ENCODE data around the gene XRCC1.
A peak's percentile ranks its signal among the peaks of the same experiment; 100 is the strongest.
"Not testable (repeated sequence)": the region's sequence is repeated elsewhere in the genome, so short reads cannot be mapped to it uniquely, and the experiment has no call there.

The XRCC1 gene

GRCh38 chr19:43560687-43561086 is 14.6 kb downstream of the XRCC1 start:
- DNase-seq (no peak), ATAC-seq (replicated peaks) (no peak)
- no peaks in the 10 kb centered on the region for H3K9me3 Mint-ChIP-seq
- H3K4me1 Mint-ChIP-seq (ENCODE audit: low read depth in 2 of 2): peaks cover 40 to 51% of the 10 kb centered on the region in 2 donors
- no peaks in the 10 kb centered on the region for H3K27me3 Mint-ChIP-seq
- peaks cover 40% of the 10 kb centered on the region for H3K36me3 Mint-ChIP-seq (ENCODE audit: insufficient read depth)
- H3K27ac Mint-ChIP-seq: peak overlapping the region; percentile 92 to 98
- no peak overlapping the region for H3K4me3 Mint-ChIP-seq

DNA sequence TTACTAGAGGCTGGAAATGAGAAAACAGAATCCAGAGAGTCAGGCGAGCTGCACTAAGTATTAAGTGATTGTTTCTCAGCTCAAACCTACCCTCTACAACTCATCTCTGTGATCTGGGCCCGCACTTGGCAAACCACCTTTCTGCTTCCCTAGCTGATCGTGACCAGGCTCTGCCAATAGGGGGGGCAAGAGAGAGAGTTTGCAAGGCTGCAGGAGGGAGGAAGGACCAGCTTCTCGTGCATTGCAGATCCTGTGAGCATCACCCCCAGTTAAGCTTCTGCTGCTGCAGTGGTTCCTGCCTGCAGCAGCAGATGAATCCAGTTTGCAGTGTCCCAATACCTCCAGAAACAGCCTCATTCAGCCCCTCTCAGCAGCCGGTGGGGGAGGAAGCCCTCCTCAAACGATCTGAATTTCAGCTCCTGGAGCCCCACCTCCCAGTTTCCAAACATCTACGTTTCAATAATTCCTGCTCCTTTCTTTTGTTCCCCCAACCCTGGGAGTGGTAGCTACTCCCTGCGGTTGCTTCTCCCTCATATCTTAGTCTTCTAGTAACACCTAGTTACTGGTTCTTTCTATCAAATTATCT is 20.0 kb downstream of the XRCC1 start:
- Mint-ChIP-seq H3K36me3 (ENCODE audit: insufficient read depth) (peaks cover 28% of the 10 kb centered on the region), H3K27ac (peak overlapping the region; percentile 73 to 83), H3K27me3 (no peaks in the 10 kb centered on the region), H3K4me3 (no peak overlapping the region), H3K9me3 (no peaks in the 10 kb centered on the region), H3K4me1 (ENCODE audit: low read depth in 2 of 2) (peaks cover 8 to 16% of the 10 kb centered on the region in 2 donors)
- peak; percentile 86 to 90 (median 90) for DNase-seq
- peak; percentile 100 for ATAC-seq (replicated peaks)

DNA sequence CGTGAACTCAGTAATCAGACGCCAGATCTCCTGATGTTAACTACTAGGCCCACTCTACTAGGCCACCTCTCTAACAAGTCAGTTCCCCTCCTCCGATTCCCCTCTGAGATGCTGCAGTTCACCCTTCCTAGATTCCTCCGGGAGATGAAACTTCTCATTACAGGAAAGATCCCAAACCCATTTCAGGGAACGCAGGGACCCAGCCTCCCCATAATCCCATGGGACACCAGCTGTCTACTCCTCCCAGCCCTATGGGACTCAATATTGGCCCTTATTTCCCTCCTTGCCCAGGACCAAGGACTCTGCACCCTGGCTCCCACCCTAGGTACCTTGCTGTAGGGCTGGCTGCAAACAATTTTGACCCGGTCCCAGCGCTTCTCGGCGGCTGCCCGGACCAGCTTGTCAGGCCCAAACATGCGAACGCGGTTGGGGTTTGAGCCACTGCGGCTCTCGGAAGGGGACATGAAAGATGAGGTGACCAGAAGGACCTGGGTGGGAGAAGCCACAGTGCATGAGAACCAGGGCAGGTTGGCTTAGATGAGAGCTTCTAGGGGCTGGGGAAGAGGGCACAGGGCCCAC is 20.9 kb downstream of the XRCC1 start:
- peak overlapping the region; percentile 73 for H3K27ac Mint-ChIP-seq
- no peaks in the 10 kb centered on the region for H3K9me3 Mint-ChIP-seq

DNA sequence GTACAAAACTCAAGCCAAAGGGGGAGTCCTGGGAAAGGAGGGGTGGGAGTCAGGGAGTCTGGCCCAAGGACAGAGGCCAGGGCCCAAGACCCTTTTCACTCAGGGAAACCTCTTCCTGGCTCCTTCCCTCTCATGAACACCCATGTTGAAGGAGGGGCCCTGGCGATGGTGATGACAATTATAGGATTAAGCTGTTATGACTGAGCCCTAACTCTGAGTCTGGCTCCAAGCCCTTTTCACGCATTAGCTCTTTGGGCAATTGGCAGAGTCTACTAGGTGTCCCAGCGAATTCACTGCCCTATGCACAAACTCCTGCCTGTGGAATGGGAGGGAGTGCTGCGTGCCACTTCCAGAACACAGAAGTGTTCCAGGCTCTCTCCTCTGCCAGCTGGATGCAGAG is 21.7 kb downstream of the XRCC1 start:
- H3K27ac Mint-ChIP-seq: peak overlapping the region in 1 of 2 donors; percentile 73
- no peak for DNase-seq
- H3K4me3 Mint-ChIP-seq: no peak overlapping the region
- peaks cover 8 to 14% of the 10 kb centered on the region in 2 donors for H3K4me1 Mint-ChIP-seq (ENCODE audit: low read depth in 2 of 2)
- no peak for ATAC-seq (replicated peaks)
- H3K36me3 Mint-ChIP-seq (ENCODE audit: insufficient read depth): peaks cover 29% of the 10 kb centered on the region
- H3K9me3 Mint-ChIP-seq: no peaks in the 10 kb centered on the region
- H3K27me3 Mint-ChIP-seq: no peaks in the 10 kb centered on the region

More for the DNA sequence above, 20.9 kb downstream of the XRCC1 start:
- no peaks in the 10 kb centered on the region for H3K27me3 Mint-ChIP-seq
- peaks cover 33% of the 10 kb centered on the region for H3K36me3 Mint-ChIP-seq (ENCODE audit: insufficient read depth)
- no peak for DNase-seq
- no peak overlapping the region for H3K4me3 Mint-ChIP-seq
- H3K4me1 Mint-ChIP-seq (ENCODE audit: low read depth in 2 of 2): peaks cover 8 to 14% of the 10 kb centered on the region in 2 donors
- no peak for ATAC-seq (replicated peaks)

DNA sequence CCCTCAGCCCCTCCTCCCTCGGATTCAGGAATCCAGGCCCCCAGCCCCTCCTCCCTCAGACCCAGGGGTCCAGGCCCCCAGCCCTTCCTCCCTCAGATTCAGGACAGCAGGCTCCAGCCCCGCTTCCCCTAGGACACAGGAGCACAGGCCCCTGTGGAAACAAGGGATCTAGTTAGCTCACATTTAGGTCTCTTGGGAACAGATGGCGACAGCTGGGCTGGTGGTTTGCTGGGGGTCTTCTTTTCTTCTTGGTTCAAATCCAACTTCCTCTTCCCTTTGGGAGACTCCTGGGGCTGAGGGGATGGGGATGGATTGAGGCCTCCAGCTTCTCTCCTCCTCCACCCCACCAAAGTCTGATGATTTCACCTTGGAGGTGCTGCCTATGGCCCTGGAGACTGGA is 22.7 kb downstream of the XRCC1 start:
- Mint-ChIP-seq H3K9me3 (no peaks in the 10 kb centered on the region), H3K36me3 (ENCODE audit: insufficient read depth) (peaks cover 29% of the 10 kb centered on the region), H3K4me3 (no peak overlapping the region), H3K27me3 (no peaks in the 10 kb centered on the region), H3K27ac (peak overlapping the region; percentile 73 to 75), H3K4me1 (ENCODE audit: low read depth in 2 of 2) (peaks cover 8 to 14% of the 10 kb centered on the region in 2 donors)
- no peak for DNase-seq
- ATAC-seq (replicated peaks): no peak

- H3K9me3 Mint-ChIP-seq: no peaks in the 10 kb centered on the region
- peaks cover 29% of the 10 kb centered on the region for H3K36me3 Mint-ChIP-seq (ENCODE audit: insufficient read depth)
Observed at GRCh38 chr19:43552198-43552450, 23.2 kb downstream of the XRCC1 start.

GRCh38 chr19:43551399-43552197 is 23.7 kb downstream of the XRCC1 start:
- no peak for DNase-seq
- ATAC-seq (replicated peaks): no peak
- Mint-ChIP-seq H3K27me3 (no peaks in the 10 kb centered on the region), H3K9me3 (no peaks in the 10 kb centered on the region), H3K4me1 (ENCODE audit: low read depth in 2 of 2) (peaks cover 8 to 14% of the 10 kb centered on the region in 2 donors), H3K4me3 (no peak overlapping the region), H3K27ac (peak overlapping the region; percentile 64 to 80), H3K36me3 (ENCODE audit: insufficient read depth) (peaks cover 26% of the 10 kb centered on the region)

More at GRCh38 chr19:43552198-43552450, 23.2 kb downstream of the XRCC1 start:
- Mint-ChIP-seq H3K4me3 (no peak overlapping the region), H3K27me3 (no peaks in the 10 kb centered on the region), H3K27ac (peak overlapping the region in 1 of 2 donors; percentile 80), H3K4me1 (ENCODE audit: low read depth in 2 of 2) (peaks cover 8 to 14% of the 10 kb centered on the region in 2 donors)
- ATAC-seq (replicated peaks): no peak
- no peak for DNase-seq

DNA sequence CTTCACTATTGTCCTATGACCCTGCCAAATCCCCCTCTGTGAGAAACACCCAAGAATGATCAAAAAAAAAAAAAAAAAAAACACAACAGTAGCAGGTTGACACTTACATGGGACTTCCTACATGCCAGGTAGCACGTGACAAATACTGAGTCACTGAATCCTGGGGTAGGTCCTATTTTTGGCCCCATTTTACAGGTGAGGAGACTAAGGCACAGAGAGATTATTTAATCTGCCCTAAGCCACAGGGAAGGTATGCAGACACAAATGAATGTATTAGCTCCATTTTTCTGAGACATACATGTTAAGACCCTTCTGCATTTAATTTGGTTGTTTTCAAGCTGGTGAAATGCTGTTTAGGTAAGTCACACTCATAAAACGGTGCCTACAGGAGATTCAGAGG is 26.6 kb downstream of the XRCC1 start:
- H3K27ac Mint-ChIP-seq: no peak overlapping the region

DNA sequence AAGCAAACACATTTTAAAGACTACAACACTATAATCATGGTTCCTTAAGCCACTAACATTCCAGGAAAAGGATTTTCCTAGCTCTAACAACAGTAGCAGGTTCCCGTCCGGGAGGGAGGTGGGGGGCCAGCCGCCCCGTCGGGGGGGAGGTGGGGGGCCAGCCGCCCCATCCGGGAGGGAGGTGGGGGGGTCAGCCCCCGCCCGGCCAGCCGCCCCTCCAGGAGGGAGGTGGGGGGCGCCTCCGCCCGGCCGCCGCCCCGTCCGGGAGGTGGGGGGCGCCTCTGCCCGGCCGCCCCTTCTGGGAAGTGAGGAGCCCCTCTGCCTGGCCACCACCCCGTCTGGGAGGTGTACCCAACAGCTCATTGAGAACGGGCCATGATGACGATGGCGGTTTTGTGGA is 27.4 kb downstream of the XRCC1 start:
- peaks cover 25% of the 10 kb centered on the region for H3K36me3 Mint-ChIP-seq (ENCODE audit: insufficient read depth)

More for the DNA sequence above, 26.6 kb downstream of the XRCC1 start:
- Mint-ChIP-seq H3K4me3 (no peak overlapping the region), H3K4me1 (ENCODE audit: low read depth in 2 of 2) (peaks cover 0 to 8% of the 10 kb centered on the region in 2 donors), H3K9me3 (no peaks in the 10 kb centered on the region), H3K27me3 (no peaks in the 10 kb centered on the region), H3K36me3 (ENCODE audit: insufficient read depth) (peaks cover 24% of the 10 kb centered on the region)
- ATAC-seq (replicated peaks): no peak
- DNase-seq: no peak

GRCh38 chr19:43546581-43546980 is 28.7 kb downstream of the XRCC1 start:
- H3K36me3 Mint-ChIP-seq (ENCODE audit: insufficient read depth): peaks cover 22% of the 10 kb centered on the region
- no peak overlapping the region for H3K4me3 Mint-ChIP-seq
- no peaks in the 10 kb centered on the region for H3K27me3 Mint-ChIP-seq
- ATAC-seq (replicated peaks) (no peak), DNase-seq (no peak)
- peaks cover 0 to 5% of the 10 kb centered on the region in 2 donors for H3K4me1 Mint-ChIP-seq (ENCODE audit: low read depth in 2 of 2)
- peak overlapping the region; percentile 74 to 87 for H3K27ac Mint-ChIP-seq
- no peaks in the 10 kb centered on the region for H3K9me3 Mint-ChIP-seq

More for the DNA sequence above, 27.4 kb downstream of the XRCC1 start:
- not testable (repeated sequence) for ATAC-seq (replicated peaks); DNase-seq; H3K27me3 Mint-ChIP-seq; H3K4me3 Mint-ChIP-seq; H3K4me1 Mint-ChIP-seq (ENCODE audit: low read depth in 2 of 2); H3K9me3 Mint-ChIP-seq
- peak overlapping the region in 1 of 2 donors; percentile 74 for H3K27ac Mint-ChIP-seq

DNA sequence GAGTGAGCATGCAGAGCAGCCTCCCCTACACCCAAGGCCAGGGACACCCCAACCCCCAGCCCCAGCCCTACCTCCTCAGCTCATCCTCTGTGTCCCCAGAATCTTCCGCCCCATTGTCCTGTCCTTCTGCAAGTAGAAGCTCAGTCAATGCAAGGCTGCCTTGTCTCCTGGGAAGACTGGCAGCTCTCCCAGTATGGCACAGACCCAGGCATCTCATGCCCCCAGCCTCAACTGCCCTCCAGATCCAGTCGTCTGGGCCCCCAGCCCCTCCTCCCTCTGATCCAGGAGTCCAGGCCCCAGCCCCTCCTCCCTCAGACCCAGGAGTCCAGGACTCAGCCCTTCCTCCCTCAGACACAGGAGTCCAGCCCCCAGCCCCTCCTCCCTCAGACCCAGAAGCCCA is 29.3 kb downstream of the XRCC1 start:
- Mint-ChIP-seq H3K4me3 (no peak overlapping the region), H3K4me1 (ENCODE audit: low read depth in 2 of 2) (peaks cover 0 to 3% of the 10 kb centered on the region in 2 donors), H3K36me3 (ENCODE audit: insufficient read depth) (peaks cover 22% of the 10 kb centered on the region), H3K27me3 (no peaks in the 10 kb centered on the region), H3K9me3 (no peaks in the 10 kb centered on the region), H3K27ac (peak overlapping the region in 1 of 2 donors; percentile 87)
- DNase-seq (no peak), ATAC-seq (replicated peaks) (no peak)

DNA sequence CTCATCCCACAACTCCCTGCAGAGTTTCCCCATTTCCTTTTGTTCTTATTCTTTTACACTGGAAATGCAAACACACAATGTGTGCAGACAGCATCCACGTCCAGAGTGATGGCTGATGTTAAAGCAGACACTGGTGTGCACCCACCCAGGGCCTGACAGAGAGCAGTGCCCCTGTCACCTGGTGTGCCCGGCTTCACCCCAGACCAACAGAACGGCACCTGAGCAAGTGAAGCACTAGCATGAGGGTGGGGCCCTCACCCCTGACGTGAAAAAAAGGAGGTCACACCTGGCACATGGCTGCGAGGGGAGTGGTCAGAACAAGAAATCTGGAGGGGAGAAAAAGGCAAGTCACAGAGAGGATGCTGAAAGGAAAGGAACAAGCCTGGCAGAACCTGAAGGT is 30.1 kb downstream of the XRCC1 start:
- ATAC-seq (replicated peaks) (no peak), DNase-seq (no peak)
- peaks cover 0 to 3% of the 10 kb centered on the region in 2 donors for H3K4me1 Mint-ChIP-seq (ENCODE audit: low read depth in 2 of 2)
- peak overlapping the region; percentile 64 to 87 for H3K27ac Mint-ChIP-seq
- H3K27me3 Mint-ChIP-seq: no peaks in the 10 kb centered on the region
- H3K4me3 Mint-ChIP-seq: no peak overlapping the region
- peaks cover 16% of the 10 kb centered on the region for H3K36me3 Mint-ChIP-seq (ENCODE audit: insufficient read depth)
- no peaks in the 10 kb centered on the region for H3K9me3 Mint-ChIP-seq

DNA sequence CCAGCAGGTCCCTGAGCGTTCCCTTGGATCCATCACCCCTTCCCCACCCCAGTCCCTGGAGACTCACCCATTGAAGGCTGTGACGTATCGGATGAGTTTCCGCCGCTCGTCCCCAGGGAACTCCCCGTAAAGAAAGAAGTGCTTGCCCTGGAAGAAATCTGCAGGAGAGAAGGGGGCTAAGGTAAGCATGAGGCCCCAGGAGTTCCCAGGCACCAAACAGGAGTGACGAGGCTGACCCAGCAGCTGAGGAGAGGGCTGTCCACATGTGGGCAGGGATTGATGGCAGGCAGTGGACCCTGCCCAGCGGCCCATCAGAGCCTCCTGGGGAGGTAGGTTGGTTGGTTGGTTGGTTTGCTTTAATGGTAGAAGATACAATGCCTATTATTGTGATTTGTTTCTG is 31.2 kb downstream of the XRCC1 start:
- H3K27ac Mint-ChIP-seq: peak overlapping the region in 1 of 2 donors; percentile 69
- peaks cover 0 to 3% of the 10 kb centered on the region in 2 donors for H3K4me1 Mint-ChIP-seq (ENCODE audit: low read depth in 2 of 2)
- peaks cover 11% of the 10 kb centered on the region for H3K36me3 Mint-ChIP-seq (ENCODE audit: insufficient read depth)
- ATAC-seq (replicated peaks) (no peak), DNase-seq (no peak)
- H3K9me3 Mint-ChIP-seq: peaks cover 0 to 2% of the 10 kb centered on the region in 2 donors
- no peaks in the 10 kb centered on the region for H3K27me3 Mint-ChIP-seq
- H3K4me3 Mint-ChIP-seq: no peak overlapping the region

Data from effector memory CD8-positive, alpha-beta T cell (primary cell).